ENCODE measurements around the gene HSF4.
A peak's percentile ranks its signal among the peaks of the same experiment; 100 is the strongest.

HSF4 gene

DNA sequence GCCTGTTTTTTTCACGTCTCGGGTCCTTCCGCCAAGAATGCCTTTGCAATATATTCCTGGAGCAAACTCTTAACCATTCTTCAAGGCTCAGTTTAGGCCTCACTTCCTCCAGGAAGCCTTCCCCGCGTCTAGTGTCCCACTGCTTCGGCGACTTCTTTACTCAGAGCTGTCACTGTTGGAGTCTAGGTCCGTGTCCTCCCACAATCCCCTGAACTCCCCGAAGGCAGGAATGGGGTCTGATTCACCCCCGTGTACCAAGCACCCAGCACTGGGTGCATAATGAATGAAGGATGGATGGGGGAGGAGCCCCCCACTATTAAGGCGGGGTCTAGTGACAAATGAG, 18.7 kb downstream of the HSF4 start:
- FAIRE-seq = no peak
- DNase-seq (ENCODE audit: insufficient read length) = no peak
- TF ChIP-seq POLR2AphosphoS5 (IDR thresholded peaks at IDR 0.05; ENCODE audit: low read depth, low read length) (no peak), TAF1 (IDR thresholded peaks at IDR 0.05; ENCODE audit: borderline replicate concordance, low read depth, low read length) (no peak), POLR2A (IDR thresholded peaks at IDR 0.05; ENCODE audit: low read depth, low read length) (no peak)

DNA sequence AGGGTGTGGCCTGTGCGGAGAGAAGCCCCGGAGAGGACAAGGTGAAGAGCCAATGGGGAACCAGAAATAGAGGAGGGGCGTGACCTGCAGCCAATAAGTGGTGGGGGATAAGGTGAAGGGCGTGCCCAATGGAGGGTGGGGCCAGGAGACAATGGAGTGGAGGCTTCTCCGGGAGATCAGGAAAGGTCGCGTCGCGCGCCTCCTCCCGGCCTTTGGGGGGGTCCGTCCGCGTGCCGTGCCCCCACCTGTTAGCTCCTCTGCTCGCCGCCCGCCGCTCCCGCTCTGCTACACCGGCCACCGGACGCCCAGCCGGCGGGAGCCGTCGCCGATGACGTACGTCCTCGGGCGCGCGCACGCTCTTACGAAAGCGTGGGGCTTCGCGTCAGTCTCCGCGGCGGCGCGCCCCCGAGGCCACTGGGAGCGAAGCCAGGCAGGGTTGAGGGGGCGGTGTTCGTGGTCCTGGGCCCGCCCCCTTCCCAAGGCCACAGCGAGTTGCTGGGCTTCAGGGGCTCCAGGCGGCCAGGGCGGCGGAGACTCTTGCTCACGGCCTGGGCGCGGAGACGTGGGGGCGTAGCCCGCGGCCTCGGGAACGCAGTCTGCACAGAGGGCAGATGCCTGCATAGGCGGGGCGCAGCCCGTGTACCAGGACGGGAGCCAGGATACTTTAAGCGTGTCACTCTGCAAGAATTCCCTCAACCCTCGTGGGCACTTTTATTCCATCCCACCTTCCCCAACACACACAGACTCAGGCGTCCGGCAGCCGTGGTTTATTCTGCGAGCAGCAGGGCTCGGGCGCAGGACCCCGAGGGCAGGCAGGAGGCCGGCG, 19.3 kb downstream of the HSF4 start, which contains the start of gene MATCAP1:
Gene MATCAP1, minus strand, starts transcription at position 337 of the 826 bp plus-strand sequence. CDS start 3,353 bp downstream, outside the sequence.
- TF ChIP-seq POLR2AphosphoS5 (IDR thresholded peaks at IDR 0.05; ENCODE audit: low read depth, low read length) (no peak), TAF1 (IDR thresholded peaks at IDR 0.05; ENCODE audit: borderline replicate concordance, low read depth, low read length) (0 out of 2 replicates have a peak, but pooled peaks have one; percentile 17), POLR2A (IDR thresholded peaks at IDR 0.05; ENCODE audit: low read depth, low read length) (no peak; the same call in 1 of the 2 replicates)
- FAIRE-seq (peak; percentile 99), DNase-seq (ENCODE audit: insufficient read length) (peak; percentile 100)

DNA sequence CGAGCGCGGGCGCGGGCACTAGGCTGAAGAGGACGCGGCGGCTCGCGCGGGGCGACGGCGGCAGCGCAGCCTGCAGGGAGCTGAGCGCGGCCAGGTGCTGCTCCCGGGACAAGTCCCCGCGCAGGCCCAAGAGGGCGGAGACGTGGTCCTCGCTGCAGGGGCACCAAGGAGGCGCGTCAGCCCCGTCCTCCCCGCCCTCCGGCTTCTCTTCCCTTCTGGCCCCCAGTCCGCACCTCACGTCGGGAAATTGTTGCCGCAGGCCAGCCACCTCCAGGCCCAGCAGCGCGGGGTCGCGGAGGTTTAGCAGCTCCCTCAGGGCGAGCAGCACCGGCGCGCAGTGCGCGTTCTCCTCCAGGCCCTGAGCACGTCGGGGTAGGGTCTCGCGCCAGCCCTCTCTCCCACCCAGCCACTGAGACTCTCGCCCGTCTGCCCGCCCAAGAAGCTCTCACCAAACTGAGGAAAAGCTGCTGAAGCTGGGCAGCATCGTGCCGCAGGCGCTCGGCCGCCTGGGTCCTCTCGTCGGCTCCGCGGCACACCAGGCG, 20.0 kb downstream of the HSF4 start:
- DNase-seq (ENCODE audit: insufficient read length) = no peak
- no peak for FAIRE-seq
- TF ChIP-seq TAF1 (IDR thresholded peaks at IDR 0.05; ENCODE audit: borderline replicate concordance, low read depth, low read length) = no peak
- TF ChIP-seq POLR2A (IDR thresholded peaks at IDR 0.05; ENCODE audit: low read depth, low read length) = no peak
- no peak for TF ChIP-seq POLR2AphosphoS5 (IDR thresholded peaks at IDR 0.05; ENCODE audit: low read depth, low read length)

DNA sequence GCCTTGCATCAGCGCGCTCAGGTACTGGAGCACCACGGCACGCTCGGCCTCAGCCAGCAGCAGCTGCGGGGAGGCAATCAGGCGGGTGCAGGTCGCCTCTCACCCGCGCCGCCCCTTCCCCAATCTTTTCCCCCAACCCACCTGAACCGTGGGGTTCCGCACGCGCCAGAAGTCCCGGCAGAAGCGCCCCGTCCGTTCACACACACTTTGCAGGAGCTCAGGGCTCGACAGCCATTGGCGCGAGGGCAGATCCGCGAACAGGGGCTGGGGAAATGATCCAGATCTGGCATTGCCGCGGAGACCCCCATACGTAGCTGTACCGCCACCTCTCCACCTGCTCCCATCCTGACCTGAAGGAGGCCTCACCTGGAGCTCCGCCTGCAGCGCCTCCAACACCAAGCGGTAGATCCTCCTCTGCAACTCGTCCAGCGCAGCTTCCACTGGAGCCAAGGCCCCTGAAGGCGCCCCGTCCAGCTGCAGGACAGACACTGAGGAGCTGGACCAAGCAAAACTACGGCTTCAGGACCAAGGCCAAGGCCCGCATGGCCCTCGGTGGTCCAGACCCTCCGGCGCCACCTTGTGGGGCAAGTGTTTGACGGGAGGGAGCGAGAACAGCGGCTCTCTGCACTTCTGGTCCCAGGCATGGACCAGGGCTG, 20.6 kb downstream of the HSF4 start:
- peak; percentile 69 for DNase-seq (ENCODE audit: insufficient read length)
- peak; percentile 96 for FAIRE-seq
- TF ChIP-seq TAF1 (IDR thresholded peaks at IDR 0.05; ENCODE audit: borderline replicate concordance, low read depth, low read length) = no peak
- no peak for TF ChIP-seq POLR2AphosphoS5 (IDR thresholded peaks at IDR 0.05; ENCODE audit: low read depth, low read length)
- no peak for TF ChIP-seq POLR2A (IDR thresholded peaks at IDR 0.05; ENCODE audit: low read depth, low read length)

DNA sequence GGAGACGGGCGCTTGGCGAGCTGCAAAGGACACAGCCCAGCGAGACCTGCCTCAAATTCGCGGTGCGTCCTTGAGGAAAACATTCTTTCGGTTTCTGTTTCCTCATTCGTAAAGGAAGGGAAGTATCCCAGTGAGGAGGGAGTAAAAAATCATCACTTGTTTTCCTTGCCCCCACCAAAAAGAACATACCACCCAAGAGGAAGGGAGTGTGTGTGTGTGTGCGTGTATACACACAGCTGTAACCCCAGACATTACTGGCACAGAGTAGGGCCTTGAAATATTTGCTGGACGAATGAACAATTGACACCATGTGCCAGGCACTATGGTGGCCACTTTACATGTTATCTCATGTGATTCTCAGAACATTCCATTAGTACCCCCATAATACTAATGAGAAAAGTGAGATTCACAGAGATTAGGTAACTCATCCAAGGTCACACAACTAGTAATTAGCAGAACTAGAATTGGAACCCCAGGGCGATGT, 21.1 kb downstream of the HSF4 start:
- DNase-seq (ENCODE audit: insufficient read length) = no peak

DNA sequence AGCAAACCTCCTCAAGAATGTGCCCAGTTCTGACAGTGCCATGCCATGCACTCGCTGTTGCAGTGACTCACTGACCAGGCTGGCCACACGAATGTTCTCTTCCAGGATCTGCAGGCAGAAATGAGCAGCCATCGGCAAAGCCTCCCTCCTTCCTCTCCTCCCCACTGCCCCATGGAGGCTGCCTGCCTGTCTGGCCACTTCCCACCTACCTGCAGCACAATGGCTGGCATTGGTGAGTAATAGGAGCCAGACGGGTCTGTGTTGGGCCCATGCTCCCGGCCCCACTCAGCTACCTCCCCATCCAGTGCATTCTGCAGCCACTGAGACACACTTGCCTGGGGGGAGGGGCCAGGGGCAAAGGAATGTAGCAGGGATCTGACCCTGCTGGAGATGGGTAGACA, 22.0 kb downstream of the HSF4 start:
- no peak for FAIRE-seq
- TF ChIP-seq POLR2A (IDR thresholded peaks at IDR 0.05; ENCODE audit: low read depth, low read length) (no peak), TAF1 (IDR thresholded peaks at IDR 0.05; ENCODE audit: borderline replicate concordance, low read depth, low read length) (no peak), POLR2AphosphoS5 (IDR thresholded peaks at IDR 0.05; ENCODE audit: low read depth, low read length) (no peak)
- DNase-seq (ENCODE audit: insufficient read length) = no peak

More for the DNA sequence above, 21.1 kb downstream of the HSF4 start:
- FAIRE-seq = no peak
- TF ChIP-seq POLR2A (IDR thresholded peaks at IDR 0.05; ENCODE audit: low read depth, low read length) = no peak
- no peak for TF ChIP-seq TAF1 (IDR thresholded peaks at IDR 0.05; ENCODE audit: borderline replicate concordance, low read depth, low read length)
- no peak for TF ChIP-seq POLR2AphosphoS5 (IDR thresholded peaks at IDR 0.05; ENCODE audit: low read depth, low read length)

DNA sequence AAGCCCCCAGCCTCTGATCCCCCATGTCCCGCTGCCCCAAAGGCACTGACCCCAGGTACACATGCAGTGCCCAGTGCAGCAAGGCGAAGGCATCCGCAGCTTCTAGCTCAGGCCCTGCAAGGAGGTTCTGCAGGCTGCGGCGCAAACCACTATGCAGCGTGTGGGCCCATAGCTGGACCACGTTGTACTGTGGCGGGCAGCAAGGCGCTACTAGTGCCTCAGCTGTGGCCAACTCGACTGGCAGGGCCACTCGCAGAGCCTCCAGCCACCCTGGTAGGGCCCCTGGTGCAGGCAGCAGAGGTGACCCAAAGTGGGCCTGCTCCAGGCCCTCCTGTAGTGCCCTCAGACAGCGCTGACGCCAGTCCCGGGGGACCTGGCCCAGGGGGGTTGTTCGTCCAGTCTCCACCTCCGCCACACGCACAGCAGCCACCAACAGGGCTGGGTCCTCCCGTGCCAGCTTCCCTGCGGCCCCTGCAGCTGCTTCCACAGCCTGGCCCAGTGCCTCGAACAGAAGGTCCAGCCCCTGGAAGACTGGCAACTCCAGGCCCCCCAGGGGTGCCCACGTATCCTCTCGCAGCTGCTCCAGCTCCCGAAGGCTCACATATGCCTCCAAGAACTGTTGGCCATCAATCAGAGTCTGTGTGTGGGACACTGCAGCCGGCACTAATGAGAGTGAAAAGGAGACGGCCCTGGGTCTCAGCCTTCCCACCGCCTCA, 22.8 kb downstream of the HSF4 start:
- no peak for TF ChIP-seq TAF1 (IDR thresholded peaks at IDR 0.05; ENCODE audit: borderline replicate concordance, low read depth, low read length)
- TF ChIP-seq POLR2A (IDR thresholded peaks at IDR 0.05; ENCODE audit: low read depth, low read length) = no peak
- no peak for TF ChIP-seq POLR2AphosphoS5 (IDR thresholded peaks at IDR 0.05; ENCODE audit: low read depth, low read length)
- DNase-seq (ENCODE audit: insufficient read length) (no peak), FAIRE-seq (no peak)

DNA sequence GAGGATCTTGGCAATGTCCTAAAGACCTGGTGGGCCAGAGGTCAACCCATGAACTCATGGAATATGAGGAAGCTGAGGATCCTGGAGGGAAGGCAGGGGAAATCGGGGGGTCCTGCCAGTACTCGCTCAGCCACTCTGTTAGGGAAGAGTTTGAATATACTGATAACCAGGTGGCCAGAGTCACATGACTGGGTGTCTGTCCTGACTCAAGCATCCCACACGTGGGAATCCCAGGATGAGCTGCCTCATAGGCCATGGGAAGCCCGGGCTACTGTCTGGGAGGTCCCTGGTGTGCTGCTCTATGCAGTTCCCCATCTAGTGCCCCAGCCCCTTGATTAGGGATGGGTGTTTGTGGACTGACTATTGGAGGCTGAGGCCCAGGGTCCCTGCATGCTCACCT, 23.8 kb downstream of the HSF4 start:
- no peak for FAIRE-seq
- DNase-seq (ENCODE audit: insufficient read length) = no peak
- no peak for TF ChIP-seq TAF1 (IDR thresholded peaks at IDR 0.05; ENCODE audit: borderline replicate concordance, low read depth, low read length)
- TF ChIP-seq POLR2AphosphoS5 (IDR thresholded peaks at IDR 0.05; ENCODE audit: low read depth, low read length) = no peak
- no peak for TF ChIP-seq POLR2A (IDR thresholded peaks at IDR 0.05; ENCODE audit: low read depth, low read length)

DNA sequence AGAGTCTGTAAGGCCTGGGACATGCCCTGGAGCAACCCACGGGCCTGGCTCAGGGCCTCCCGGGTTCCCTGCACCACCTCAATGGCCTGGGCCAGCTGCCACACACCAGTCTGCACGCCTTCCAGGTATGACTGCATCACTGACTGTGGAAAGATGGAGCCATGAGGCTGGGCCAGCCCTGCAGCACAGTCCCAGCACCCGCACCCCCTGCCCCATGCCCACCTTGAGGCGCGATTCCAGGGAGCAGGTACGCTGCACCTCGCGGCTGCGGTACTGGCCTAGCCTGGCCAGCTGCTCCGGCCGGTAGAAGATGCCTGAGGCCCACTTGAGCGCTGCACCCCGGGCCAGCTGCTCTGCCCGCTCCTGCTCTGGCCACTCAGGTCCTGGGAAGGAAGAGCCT, 24.3 kb downstream of the HSF4 start:
- no peak for DNase-seq (ENCODE audit: insufficient read length)
- no peak for TF ChIP-seq TAF1 (IDR thresholded peaks at IDR 0.05; ENCODE audit: borderline replicate concordance, low read depth, low read length)
- no peak for TF ChIP-seq POLR2A (IDR thresholded peaks at IDR 0.05; ENCODE audit: low read depth, low read length)
- no peak for TF ChIP-seq POLR2AphosphoS5 (IDR thresholded peaks at IDR 0.05; ENCODE audit: low read depth, low read length)
- FAIRE-seq = no peak

DNA sequence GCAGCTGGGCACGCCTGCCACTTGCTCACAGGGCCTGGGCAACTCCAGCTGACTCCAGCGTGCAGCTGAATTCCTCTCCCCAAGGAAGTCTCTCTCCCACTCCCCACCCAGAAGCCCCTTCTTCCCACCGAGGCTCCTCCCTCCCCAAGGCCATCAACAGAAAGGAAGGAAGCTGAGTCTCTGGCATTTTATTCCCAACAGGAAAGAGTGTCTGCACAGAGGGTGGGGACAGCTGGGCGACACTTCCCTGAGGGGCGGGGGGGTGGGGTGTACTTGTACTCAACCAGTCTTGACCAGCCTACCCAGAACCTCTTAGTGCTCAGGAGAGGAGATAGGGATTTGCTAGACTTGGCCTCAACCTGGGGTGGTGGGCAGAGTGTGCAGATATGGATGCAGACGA, 25.5 kb downstream of the HSF4 start, which contains the start of gene EXOC3L1:
Gene EXOC3L1, minus strand, starts transcription at position 96 of the 400 bp plus-strand sequence. CDS start 460 bp downstream, outside the sequence.
- no peak for DNase-seq (ENCODE audit: insufficient read length)
- no peak for FAIRE-seq
- TF ChIP-seq POLR2A (IDR thresholded peaks at IDR 0.05; ENCODE audit: low read depth, low read length) = no peak
- TF ChIP-seq TAF1 (IDR thresholded peaks at IDR 0.05; ENCODE audit: borderline replicate concordance, low read depth, low read length) = no peak
- no peak for TF ChIP-seq POLR2AphosphoS5 (IDR thresholded peaks at IDR 0.05; ENCODE audit: low read depth, low read length)

Data from GM12892 (cell line).